KBM-7 (cell line): Measurements from ENCODE around the gene PRSS57.

Source experiments
- DNase-seq: peaks from one replicate; pipeline ENCODE4 v3.0.0-alpha.2; 2015
- in situ Hi-C: fragments of 300-500 bp; cut with MboI; formaldehyde crosslinking; loops from 2 replicates; pipeline ENCODE4 v1.14.3; 2020; ENCODE audit warnings: low sequenced_read_pairs, low pct_unique_long_range_greater_than_20kb, mixed read lengths

PRSS57 gene

GRCh38 chr19:657611-658010 is 37.6 kb downstream of the PRSS57 start:
- DNase-seq = no peak
- in situ Hi-C loops = no loop called here

GRCh38 chr19:656751-657559 is 38.3 kb downstream of the PRSS57 start:
- in situ Hi-C loops = no loop called here
- DNase-seq = no peak

GRCh38 chr19:655691-656090 is 39.6 kb downstream of the PRSS57 start:
- in situ Hi-C loops = no loop called here
- no peak for DNase-seq

GRCh38 chr19:653425-653824 is 41.8 kb downstream of the PRSS57 start:
- DNase-seq = no peak
- in situ Hi-C loops = no loop called here

GRCh38 chr19:652467-653389 is 42.5 kb downstream of the PRSS57 start:
- no peak for DNase-seq
- in situ Hi-C loops = no loop called here

GRCh38 chr19:651991-652390 is 43.3 kb downstream of the PRSS57 start:
- no peak for DNase-seq
- in situ Hi-C loops = no loop called here

- in situ Hi-C loops = no loop called here
Observed at GRCh38 chr19:651114-651818, 44.0 kb downstream of the PRSS57 start.

GRCh38 chr19:650121-650520 is 45.1 kb downstream of the PRSS57 start:
- in situ Hi-C loops = no loop called here
- DNase-seq = no peak

More at GRCh38 chr19:651114-651818, 44.0 kb downstream of the PRSS57 start:
- no peak for DNase-seq

GRCh38 chr19:648904-649801 is 46.1 kb downstream of the PRSS57 start:
- no peak for DNase-seq
- in situ Hi-C loops = no loop called here

- in situ Hi-C loops = no loop called here
- DNase-seq = no peak
Observed at GRCh38 chr19:648305-648704, 46.9 kb downstream of the PRSS57 start.

GRCh38 chr19:647566-648284 is 47.5 kb downstream of the PRSS57 start:
- no peak for DNase-seq
- in situ Hi-C loops = no loop called here

GRCh38 chr19:646779-647565 is 48.3 kb downstream of the PRSS57 start:
- no peak for DNase-seq
- in situ Hi-C loops = no loop called here

GRCh38 chr19:645912-646778 is 49.1 kb downstream of the PRSS57 start:
- in situ Hi-C loops = no loop called here
- DNase-seq = no peak

- no peak for DNase-seq
- in situ Hi-C loops = no loop called here
Observed at GRCh38 chr19:644789-645188, 50.5 kb downstream of the PRSS57 start.

- no peak for DNase-seq
- in situ Hi-C loops = no loop called here
Observed at GRCh38 chr19:644363-644762, 50.9 kb downstream of the PRSS57 start.

GRCh38 chr19:643736-644135 is 51.5 kb downstream of the PRSS57 start:
- in situ Hi-C loops = no loop called here
- DNase-seq = no peak
